ENCODE data around the gene HS2ST1.

Gene HS2ST1

GRCh38 chr1:87141556-87141955 is 227.1 kb downstream of the HS2ST1 start:
- TF ChIP-seq ZNF138 (tag by site-specific recombination; IDR thresholded peaks at IDR 0.05; ENCODE audit: borderline replicate concordance) = no peak
- TF ChIP-seq ZBTB1 (tag by site-specific recombination; IDR thresholded peaks at IDR 0.05) = no peak
- no peak for TF ChIP-seq ZNF518A (tag by site-specific recombination; conservative IDR thresholded peaks at IDR 0.05; ENCODE audit: low read depth)
- TF ChIP-seq ZNF157 (tag by site-specific recombination; IDR thresholded peaks at IDR 0.05) = no peak
- no peak for TF ChIP-seq ZFP3 (tag by site-specific recombination; IDR thresholded peaks at IDR 0.05; ENCODE audit: low read depth)
- no peak for TF ChIP-seq KLF9 (tag by site-specific recombination; IDR thresholded peaks at IDR 0.05; ENCODE audit: low read depth)
- TF ChIP-seq ZNF645 (tag by site-specific recombination; IDR thresholded peaks at IDR 0.05) = no peak
- no peak for TF ChIP-seq ZNF146 (tag by site-specific recombination; IDR thresholded peaks at IDR 0.05)
- no peak for TF ChIP-seq TRIM28 (IDR thresholded peaks at IDR 0.05; ENCODE audit: borderline replicate concordance, low read length)
- no peak for TF ChIP-seq PBX3 (CRISPR knock-in tag; IDR thresholded peaks at IDR 0.05)
- TF ChIP-seq ZNF174 (tag by site-specific recombination; IDR thresholded peaks at IDR 0.05) = no peak
- no peak for TF ChIP-seq ZNF133 (tag by site-specific recombination; IDR thresholded peaks at IDR 0.05)
- TF ChIP-seq ZNF16 (tag by site-specific recombination; IDR thresholded peaks at IDR 0.05; ENCODE audit: low read depth) = no peak
- H3K9me3 ChIP-seq (ENCODE audit: control insufficient read depth, insufficient read depth, low read depth, low read length) = no peaks in the 10 kb centered on the region
- CTCF ChIA-PET = interaction anchor here (0.7 to 1.3 kb wide), 2 partner anchors 8 to 176 kb away, joined by 3 read pairs; no protein-coding TSS in a partner anchor
- no peaks in the 10 kb centered on the region for H3K4me1 ChIP-seq (ENCODE audit: control insufficient read depth, insufficient read depth, low read length)
- H3K36me3 ChIP-seq (ENCODE audit: control insufficient read depth in 2 of 2, insufficient read depth in 1 of 2, low read length in 2 of 2) = no peaks in the 10 kb centered on the region
- no peak overlapping the region for H3K27ac ChIP-seq (ENCODE audit: extremely low read depth, low read depth, low read length)
- no peak overlapping the region for H3K4me3 ChIP-seq (ENCODE audit: low read depth, low read length)
- POLR2A ChIA-PET = no interaction called here

- ChIA-PET CTCF (interaction anchor here (0.7 to 1.0 kb wide), 2 partner anchors 9 to 575 kb away, joined by 4 read pairs; no protein-coding TSS in a partner anchor), POLR2A (no interaction called here)
- no peaks in the 10 kb centered on the region for H3K36me3 ChIP-seq (ENCODE audit: control insufficient read depth in 2 of 2, insufficient read depth in 1 of 2, low read length in 2 of 2)
- TF ChIP-seq ZFP41 (tag by site-specific recombination; IDR thresholded peaks at IDR 0.05; ENCODE audit: borderline replicate concordance) = no peak
- no peak for TF ChIP-seq ZNF112 (tag by site-specific recombination; IDR thresholded peaks at IDR 0.05)
- no peak for TF ChIP-seq ZNF148 (tag by site-specific recombination; IDR thresholded peaks at IDR 0.05; ENCODE audit: borderline replicate concordance)
- no peak for TF ChIP-seq ZNF777 (tag by site-specific recombination; IDR thresholded peaks at IDR 0.05; ENCODE audit: borderline replicate concordance)
- no peak for TF ChIP-seq ZBTB8A (tag by site-specific recombination; IDR thresholded peaks at IDR 0.05)
- no peak for TF ChIP-seq ZNF223 (tag by site-specific recombination; IDR thresholded peaks at IDR 0.05)
- no peak for TF ChIP-seq ZNF354C (tag by site-specific recombination; IDR thresholded peaks at IDR 0.05; ENCODE audit: borderline replicate concordance, low read depth)
- TF ChIP-seq ZNF555 (tag by site-specific recombination; conservative IDR thresholded peaks at IDR 0.05) = no peak
- TF ChIP-seq ZNF426 (tag by site-specific recombination; IDR thresholded peaks at IDR 0.05) = no peak
- no peak for TF ChIP-seq PRDM1 (tag by site-specific recombination; IDR thresholded peaks at IDR 0.05)
- no peak for TF ChIP-seq ZNF514 (tag by site-specific recombination; IDR thresholded peaks at IDR 0.05)
- no peak for TF ChIP-seq WT1 (tag by site-specific recombination; IDR thresholded peaks at IDR 0.05)
- TF ChIP-seq KLF8 (tag by site-specific recombination; IDR thresholded peaks at IDR 0.05) = no peak
- TF ChIP-seq ZNF792 (tag by site-specific recombination; IDR thresholded peaks at IDR 0.05) = no peak
Measured at GRCh38 chr1:87143413-87144135, 229.1 kb downstream of the HS2ST1 start.

More at GRCh38 chr1:87143413-87144135, 229.1 kb downstream of the HS2ST1 start:
- Histone ChIP-seq H3K4me3 (ENCODE audit: low read depth, low read length) (no peak overlapping the region), H3K4me1 (ENCODE audit: control insufficient read depth, insufficient read depth, low read length) (no peaks in the 10 kb centered on the region), H3K9me3 (ENCODE audit: control insufficient read depth, insufficient read depth, low read depth, low read length) (no peaks in the 10 kb centered on the region), H3K27ac (ENCODE audit: extremely low read depth, low read depth, low read length) (no peak overlapping the region)
